ENCODE results near the gene UBAP1L.

GRCh38 chr15:65106011-65106590 lies 8.9 kb downstream of the UBAP1L start:
- no peak for TF ChIP-seq CTCF (IDR thresholded peaks at IDR 0.05)
- no peak for TF ChIP-seq POLR2A (IDR thresholded peaks at IDR 0.05)

Data from testis (tissue), 2 donors.